Activated naive CD4-positive, alpha-beta T cell treated with anti-CD3 and anti-CD28 coated beads, Interleukin-2, amount 50 U/mL, for 16 hours (primary cell): ENCODE results near the gene KRTAP4-9.
"Not testable (repeated sequence)": the region's sequence is repeated elsewhere in the genome, so short reads cannot be mapped to it uniquely, and the experiment has no call there.

ENCODE experiments used
- DNase-seq: peaks from one replicate; pipeline ENCODE4 v3.0.0-alpha.2; 2020

The KRTAP4-9 gene

GRCh38 chr17:41105347-41105746 is at the start of gene KRTAP4-9:
Gene KRTAP4-9 (plus strand): TSS chr17:41105389. CDS start chr17:41105389, 0 bp downstream.
- not testable (repeated sequence) for DNase-seq

GRCh38 chr17:41057547-41057946 is 47.6 kb upstream of the KRTAP4-9 start:
- DNase-seq = no peak

- DNase-seq = no peak
Observed at GRCh38 chr17:41058741-41059140, 46.4 kb upstream of the KRTAP4-9 start.

GRCh38 chr17:41059276-41060051 is 45.7 kb upstream of the KRTAP4-9 start:
- not testable (repeated sequence) for DNase-seq

GRCh38 chr17:41060052-41060604 is 45.1 kb upstream of the KRTAP4-9 start, which contains the start of gene KRTAP2-3:
Gene KRTAP2-3 (minus strand): TSS chr17:41060114. CDS start chr17:41060050, 64 bp downstream.
- no peak for DNase-seq

GRCh38 chr17:41061964-41062363 is 43.2 kb upstream of the KRTAP4-9 start:
- DNase-seq = no peak

- no peak for DNase-seq
Observed at GRCh38 chr17:41063449-41063848, 41.7 kb upstream of the KRTAP4-9 start.

- DNase-seq = no peak
Observed at GRCh38 chr17:41064301-41064700, 40.9 kb upstream of the KRTAP4-9 start.

- not testable (repeated sequence) for DNase-seq
Observed at GRCh38 chr17:41065016-41065689, 40.0 kb upstream of the KRTAP4-9 start.

GRCh38 chr17:41065829-41066624 is 39.2 kb upstream of the KRTAP4-9 start, which contains the start of gene KRTAP2-4:
Gene KRTAP2-4 (minus strand): TSS chr17:41065879. CDS start chr17:41065845, 34 bp downstream.
- DNase-seq = no peak

GRCh38 chr17:41067281-41067680 is 37.9 kb upstream of the KRTAP4-9 start:
- DNase-seq = no peak

GRCh38 chr17:41069031-41069430 is 36.2 kb upstream of the KRTAP4-9 start:
- DNase-seq = no peak

GRCh38 chr17:41071606-41072360 is 33.4 kb upstream of the KRTAP4-9 start:
- DNase-seq = no peak

- DNase-seq = no peak
Observed at GRCh38 chr17:41073676-41074075, 31.5 kb upstream of the KRTAP4-9 start.

- no peak for DNase-seq
Observed at GRCh38 chr17:41076788-41077187, 28.4 kb upstream of the KRTAP4-9 start.

- DNase-seq = no peak
Observed at GRCh38 chr17:41082626-41083025, 22.6 kb upstream of the KRTAP4-9 start.

- not testable (repeated sequence) for DNase-seq
Observed at GRCh38 chr17:41083427-41083826, 21.8 kb upstream of the KRTAP4-9 start.

- not testable (repeated sequence) for DNase-seq
Observed at GRCh38 chr17:41084100-41084856, 20.9 kb upstream of the KRTAP4-9 start, which contains the start of gene KRTAP4-7. Gene KRTAP4-7 (plus strand): TSS chr17:41084150. CDS start chr17:41084207, 57 bp downstream.

GRCh38 chr17:41088760-41089352 is 16.3 kb upstream of the KRTAP4-9 start:
- not testable (repeated sequence) for DNase-seq

GRCh38 chr17:41096055-41096454 is 9.1 kb upstream of the KRTAP4-9 start:
- no peak for DNase-seq

GRCh38 chr17:41098042-41098441 is 7.1 kb upstream of the KRTAP4-9 start, which contains the start of gene KRTAP4-8:
Gene KRTAP4-8 (minus strand): TSS chr17:41098142. CDS start chr17:41098084, 58 bp downstream.
- no peak for DNase-seq
